Measurements from ENCODE around the gene PLCB1. TPM values are rescaled to one million over a fixed set of nuclear protein-coding genes. Genes with fewer than 3 reads are reported as not detected.
A peak's percentile ranks its signal among the peaks of the same experiment; 100 is the strongest.

The PLCB1 gene
- total and polyA plus RNA-seq, 2 experiments from 2014 or later = 14.9 to 20.7 TPM

DNA sequence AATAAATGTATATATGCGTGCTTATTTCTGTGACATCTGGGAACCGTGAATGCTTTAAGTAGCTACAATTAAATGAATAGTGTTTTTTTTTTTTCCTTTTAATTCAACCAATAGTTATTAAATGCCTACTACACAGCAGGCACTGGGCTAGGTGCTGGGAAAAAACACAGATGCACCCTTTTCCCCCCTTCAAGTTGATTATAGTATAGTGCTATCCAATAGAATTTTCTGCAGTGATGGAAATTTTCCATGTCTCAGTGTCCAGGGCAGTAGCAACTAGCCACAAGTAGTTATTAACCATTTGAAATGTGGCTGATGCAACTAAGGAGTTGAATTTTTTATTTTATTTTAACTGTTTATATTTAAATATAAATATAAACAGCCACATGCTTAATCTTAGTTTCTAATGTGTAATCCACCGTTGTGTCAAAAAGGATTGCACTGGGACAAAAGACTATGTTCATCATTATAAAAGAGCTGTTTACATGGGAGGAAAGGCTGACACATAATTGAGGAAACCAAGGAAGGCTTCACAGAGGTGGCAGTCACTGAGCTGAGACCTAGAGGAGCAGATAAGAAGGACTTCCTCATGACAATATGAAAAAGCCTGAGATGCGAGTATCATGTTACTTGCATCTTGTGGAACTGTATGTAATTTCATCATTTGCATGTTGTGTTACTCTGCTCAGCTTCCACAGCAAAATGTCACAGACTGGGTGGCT lies 675.6 kb downstream of the PLCB1 start:
- H3K9me2 ChIP-seq (ENCODE audit: insufficient read depth) = no peaks in the 10 kb centered on the region
- H3K27ac Mint-ChIP-seq = peak overlapping the region; percentile 56
- peaks cover 58% of the 10 kb centered on the region for H3K4me1 ChIP-seq (ENCODE audit: insufficient read depth)
- H3K27ac ChIP-seq (ENCODE audit: low read depth) = no peak overlapping the region
- H3K36me3 Mint-ChIP-seq (ENCODE audit: low read depth) = no peaks in the 10 kb centered on the region; the same call in 2 of the 3 replicates
- H3K4me3 Mint-ChIP-seq = no peak overlapping the region
- H2AFZ ChIP-seq = no peak overlapping the region
- no peaks in the 10 kb centered on the region for H3K27me3 ChIP-seq (ENCODE audit: insufficient read depth)
- no peaks in the 10 kb centered on the region for H3F3A ChIP-seq (replicated peaks; ENCODE audit: low read depth)
- no peaks in the 10 kb centered on the region for H3K9me3 Mint-ChIP-seq
- peaks cover 69% of the 10 kb centered on the region for H3K4me1 Mint-ChIP-seq
- H3K27me3 Mint-ChIP-seq (ENCODE audit: insufficient read depth, low read depth, poor library complexity) = peaks cover 4% of the 10 kb centered on the region
- no peak overlapping the region for H3K4me2 ChIP-seq
- H3K79me2 ChIP-seq (replicated peaks; ENCODE audit: insufficient read depth) = no peaks in the 10 kb centered on the region
- TF ChIP-seq, protein P1, sequence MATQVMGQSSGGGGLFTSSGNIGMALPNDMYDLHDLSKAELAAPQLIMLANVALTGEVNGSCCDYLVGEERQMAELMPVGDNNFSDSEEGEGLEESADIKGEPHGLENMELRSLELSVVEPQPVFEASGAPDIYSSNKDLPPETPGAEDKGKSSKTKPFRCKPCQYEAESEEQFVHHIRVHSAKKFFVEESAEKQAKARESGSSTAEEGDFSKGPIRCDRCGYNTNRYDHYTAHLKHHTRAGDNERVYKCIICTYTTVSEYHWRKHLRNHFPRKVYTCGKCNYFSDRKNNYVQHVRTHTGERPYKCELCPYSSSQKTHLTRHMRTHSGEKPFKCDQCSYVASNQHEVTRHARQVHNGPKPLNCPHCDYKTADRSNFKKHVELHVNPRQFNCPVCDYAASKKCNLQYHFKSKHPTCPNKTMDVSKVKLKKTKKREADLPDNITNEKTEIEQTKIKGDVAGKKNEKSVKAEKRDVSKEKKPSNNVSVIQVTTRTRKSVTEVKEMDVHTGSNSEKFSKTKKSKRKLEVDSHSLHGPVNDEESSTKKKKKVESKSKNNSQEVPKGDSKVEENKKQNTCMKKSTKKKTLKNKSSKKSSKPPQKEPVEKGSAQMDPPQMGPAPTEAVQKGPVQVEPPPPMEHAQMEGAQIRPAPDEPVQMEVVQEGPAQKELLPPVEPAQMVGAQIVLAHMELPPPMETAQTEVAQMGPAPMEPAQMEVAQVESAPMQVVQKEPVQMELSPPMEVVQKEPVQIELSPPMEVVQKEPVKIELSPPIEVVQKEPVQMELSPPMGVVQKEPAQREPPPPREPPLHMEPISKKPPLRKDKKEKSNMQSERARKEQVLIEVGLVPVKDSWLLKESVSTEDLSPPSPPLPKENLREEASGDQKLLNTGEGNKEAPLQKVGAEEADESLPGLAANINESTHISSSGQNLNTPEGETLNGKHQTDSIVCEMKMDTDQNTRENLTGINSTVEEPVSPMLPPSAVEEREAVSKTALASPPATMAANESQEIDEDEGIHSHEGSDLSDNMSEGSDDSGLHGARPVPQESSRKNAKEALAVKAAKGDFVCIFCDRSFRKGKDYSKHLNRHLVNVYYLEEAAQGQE (IDR thresholded peaks at IDR 0.05; ENCODE audit: unreplicated experiment) = no peak
- TF ChIP-seq EZH2phosphoT487 (IDR thresholded peaks at IDR 0.05; ENCODE audit: unreplicated experiment) (no peak), EZH2 (IDR thresholded peaks at IDR 0.05; ENCODE audit: low read depth, unreplicated experiment) (no peak), STAT1 (IDR thresholded peaks at IDR 0.05; ENCODE audit: unreplicated experiment) (no peak), NANOG (IDR thresholded peaks at IDR 0.05; ENCODE audit: borderline replicate concordance) (no peak), CREB1 (CRISPR knock-in tag; IDR thresholded peaks at IDR 0.05; ENCODE audit: low read depth) (no peak), JUNB (IDR thresholded peaks at IDR 0.05; ENCODE audit: unreplicated experiment) (no peak), ZNF114 (CRISPR knock-in tag; IDR thresholded peaks at IDR 0.05) (no peak), ZNF331 (CRISPR knock-in tag; IDR thresholded peaks at IDR 0.05; ENCODE audit: low read depth) (no peak), POLR2AphosphoS5 (IDR thresholded peaks at IDR 0.05; ENCODE audit: low read depth) (no peak)
- TF ChIP-seq, protein P2, sequence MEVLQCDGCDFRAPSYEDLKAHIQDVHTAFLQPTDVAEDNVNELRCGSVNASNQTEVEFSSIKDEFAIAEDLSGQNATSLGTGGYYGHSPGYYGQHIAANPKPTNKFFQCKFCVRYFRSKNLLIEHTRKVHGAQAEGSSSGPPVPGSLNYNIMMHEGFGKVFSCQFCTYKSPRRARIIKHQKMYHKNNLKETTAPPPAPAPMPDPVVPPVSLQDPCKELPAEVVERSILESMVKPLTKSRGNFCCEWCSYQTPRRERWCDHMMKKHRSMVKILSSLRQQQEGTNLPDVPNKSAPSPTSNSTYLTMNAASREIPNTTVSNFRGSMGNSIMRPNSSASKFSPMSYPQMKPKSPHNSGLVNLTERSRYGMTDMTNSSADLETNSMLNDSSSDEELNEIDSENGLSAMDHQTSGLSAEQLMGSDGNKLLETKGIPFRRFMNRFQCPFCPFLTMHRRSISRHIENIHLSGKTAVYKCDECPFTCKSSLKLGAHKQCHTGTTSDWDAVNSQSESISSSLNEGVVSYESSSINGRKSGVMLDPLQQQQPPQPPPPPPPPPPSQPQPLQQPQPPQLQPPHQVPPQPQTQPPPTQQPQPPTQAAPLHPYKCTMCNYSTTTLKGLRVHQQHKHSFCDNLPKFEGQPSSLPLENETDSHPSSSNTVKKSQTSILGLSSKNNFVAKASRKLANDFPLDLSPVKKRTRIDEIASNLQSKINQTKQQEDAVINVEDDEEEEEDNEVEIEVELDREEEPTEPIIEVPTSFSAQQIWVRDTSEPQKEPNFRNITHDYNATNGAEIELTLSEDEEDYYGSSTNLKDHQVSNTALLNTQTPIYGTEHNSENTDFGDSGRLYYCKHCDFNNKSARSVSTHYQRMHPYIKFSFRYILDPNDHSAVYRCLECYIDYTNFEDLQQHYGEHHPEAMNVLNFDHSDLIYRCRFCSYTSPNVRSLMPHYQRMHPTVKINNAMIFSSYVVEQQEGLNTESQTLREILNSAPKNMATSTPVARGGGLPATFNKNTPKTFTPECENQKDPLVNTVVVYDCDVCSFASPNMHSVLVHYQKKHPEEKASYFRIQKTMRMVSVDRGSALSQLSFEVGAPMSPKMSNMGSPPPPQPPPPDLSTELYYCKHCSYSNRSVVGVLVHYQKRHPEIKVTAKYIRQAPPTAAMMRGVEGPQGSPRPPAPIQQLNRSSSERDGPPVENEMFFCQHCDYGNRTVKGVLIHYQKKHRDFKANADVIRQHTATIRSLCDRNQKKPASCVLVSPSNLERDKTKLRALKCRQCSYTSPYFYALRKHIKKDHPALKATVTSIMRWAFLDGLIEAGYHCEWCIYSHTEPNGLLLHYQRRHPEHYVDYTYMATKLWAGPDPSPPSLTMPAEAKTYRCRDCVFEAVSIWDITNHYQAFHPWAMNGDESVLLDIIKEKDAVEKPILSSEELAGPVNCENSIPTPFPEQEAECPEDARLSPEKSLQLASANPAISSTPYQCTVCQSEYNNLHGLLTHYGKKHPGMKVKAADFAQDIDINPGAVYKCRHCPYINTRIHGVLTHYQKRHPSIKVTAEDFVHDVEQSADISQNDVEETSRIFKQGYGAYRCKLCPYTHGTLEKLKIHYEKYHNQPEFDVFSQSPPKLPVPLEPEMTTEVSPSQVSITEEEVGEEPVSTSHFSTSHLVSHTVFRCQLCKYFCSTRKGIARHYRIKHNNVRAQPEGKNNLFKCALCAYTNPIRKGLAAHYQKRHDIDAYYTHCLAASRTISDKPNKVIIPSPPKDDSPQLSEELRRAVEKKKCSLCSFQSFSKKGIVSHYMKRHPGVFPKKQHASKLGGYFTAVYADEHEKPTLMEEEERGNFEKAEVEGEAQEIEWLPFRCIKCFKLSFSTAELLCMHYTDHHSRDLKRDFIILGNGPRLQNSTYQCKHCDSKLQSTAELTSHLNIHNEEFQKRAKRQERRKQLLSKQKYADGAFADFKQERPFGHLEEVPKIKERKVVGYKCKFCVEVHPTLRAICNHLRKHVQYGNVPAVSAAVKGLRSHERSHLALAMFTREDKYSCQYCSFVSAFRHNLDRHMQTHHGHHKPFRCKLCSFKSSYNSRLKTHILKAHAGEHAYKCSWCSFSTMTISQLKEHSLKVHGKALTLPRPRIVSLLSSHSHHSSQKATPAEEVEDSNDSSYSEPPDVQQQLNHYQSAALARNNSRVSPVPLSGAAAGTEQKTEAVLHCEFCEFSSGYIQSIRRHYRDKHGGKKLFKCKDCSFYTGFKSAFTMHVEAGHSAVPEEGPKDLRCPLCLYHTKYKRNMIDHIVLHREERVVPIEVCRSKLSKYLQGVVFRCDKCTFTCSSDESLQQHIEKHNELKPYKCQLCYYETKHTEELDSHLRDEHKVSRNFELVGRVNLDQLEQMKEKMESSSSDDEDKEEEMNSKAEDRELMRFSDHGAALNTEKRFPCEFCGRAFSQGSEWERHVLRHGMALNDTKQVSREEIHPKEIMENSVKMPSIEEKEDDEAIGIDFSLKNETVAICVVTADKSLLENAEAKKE (CRISPR knock-in tag; IDR thresholded peaks at IDR 0.05) = no peak
- TF ChIP-seq, protein P3, sequence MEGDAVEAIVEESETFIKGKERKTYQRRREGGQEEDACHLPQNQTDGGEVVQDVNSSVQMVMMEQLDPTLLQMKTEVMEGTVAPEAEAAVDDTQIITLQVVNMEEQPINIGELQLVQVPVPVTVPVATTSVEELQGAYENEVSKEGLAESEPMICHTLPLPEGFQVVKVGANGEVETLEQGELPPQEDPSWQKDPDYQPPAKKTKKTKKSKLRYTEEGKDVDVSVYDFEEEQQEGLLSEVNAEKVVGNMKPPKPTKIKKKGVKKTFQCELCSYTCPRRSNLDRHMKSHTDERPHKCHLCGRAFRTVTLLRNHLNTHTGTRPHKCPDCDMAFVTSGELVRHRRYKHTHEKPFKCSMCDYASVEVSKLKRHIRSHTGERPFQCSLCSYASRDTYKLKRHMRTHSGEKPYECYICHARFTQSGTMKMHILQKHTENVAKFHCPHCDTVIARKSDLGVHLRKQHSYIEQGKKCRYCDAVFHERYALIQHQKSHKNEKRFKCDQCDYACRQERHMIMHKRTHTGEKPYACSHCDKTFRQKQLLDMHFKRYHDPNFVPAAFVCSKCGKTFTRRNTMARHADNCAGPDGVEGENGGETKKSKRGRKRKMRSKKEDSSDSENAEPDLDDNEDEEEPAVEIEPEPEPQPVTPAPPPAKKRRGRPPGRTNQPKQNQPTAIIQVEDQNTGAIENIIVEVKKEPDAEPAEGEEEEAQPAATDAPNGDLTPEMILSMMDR (conservative IDR thresholded peaks at IDR 0.05; ENCODE audit: low read depth in 2 of 2) = no peak
- TF ChIP-seq, protein P4, sequence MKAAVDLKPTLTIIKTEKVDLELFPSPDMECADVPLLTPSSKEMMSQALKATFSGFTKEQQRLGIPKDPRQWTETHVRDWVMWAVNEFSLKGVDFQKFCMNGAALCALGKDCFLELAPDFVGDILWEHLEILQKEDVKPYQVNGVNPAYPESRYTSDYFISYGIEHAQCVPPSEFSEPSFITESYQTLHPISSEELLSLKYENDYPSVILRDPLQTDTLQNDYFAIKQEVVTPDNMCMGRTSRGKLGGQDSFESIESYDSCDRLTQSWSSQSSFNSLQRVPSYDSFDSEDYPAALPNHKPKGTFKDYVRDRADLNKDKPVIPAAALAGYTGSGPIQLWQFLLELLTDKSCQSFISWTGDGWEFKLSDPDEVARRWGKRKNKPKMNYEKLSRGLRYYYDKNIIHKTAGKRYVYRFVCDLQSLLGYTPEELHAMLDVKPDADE (IDR thresholded peaks at IDR 0.05) = no peak
- H3K36me3 ChIP-seq (ENCODE audit: insufficient read depth) = no peaks in the 10 kb centered on the region
- H4K20me1 ChIP-seq (replicated peaks; ENCODE audit: insufficient read depth) = no peaks in the 10 kb centered on the region
- ATAC-seq = no peak
- no peak for DNase-seq (ENCODE audit: low spot score)
- no peak overlapping the region for H3K4me3 ChIP-seq
